Activated CD8-positive, alpha-beta memory T cell treated with anti-CD3 and anti-CD28 coated beads for 4 hours (primary cell): ENCODE results near the gene CPT1B.
A peak's percentile ranks its signal among the peaks of the same experiment; 100 is the strongest.
"Not testable (repeated sequence)": the region's sequence is repeated elsewhere in the genome, so short reads cannot be mapped to it uniquely, and the experiment has no call there.

ENCODE experiments used
- DNase-seq, 2 donors: peaks; one replicate each; pipeline ENCODE4 v3.0.0-alpha.2; 2020; ENCODE audit warnings: low read depth in 2 of 2

CPT1B gene

GRCh38 chr22:50545522-50546325, 32.5 kb downstream of the CPT1B start, which contains the start of gene KLHDC7B:
Gene KLHDC7B, plus strand, starts transcription at chr22:50545899. Its CDS starts 345 bp downstream, at chr22:50546244.
- no peak for DNase-seq

- no peak for DNase-seq
Observed at GRCh38 chr22:50544746-50545253, 33.4 kb downstream of the CPT1B start.

- peak; percentile 69 to 70 for DNase-seq
Observed at GRCh38 chr22:50544078-50544745, 34.0 kb downstream of the CPT1B start.

GRCh38 chr22:50542416-50542927, 35.8 kb downstream of the CPT1B start:
- DNase-seq: no peak

- not testable (repeated sequence) for DNase-seq
Observed at GRCh38 chr22:50541667-50542026, 36.6 kb downstream of the CPT1B start.

- DNase-seq: no peak
Observed at GRCh38 chr22:50540381-50540780, 37.8 kb downstream of the CPT1B start.

GRCh38 chr22:50537765-50538164, 40.5 kb downstream of the CPT1B start:
- DNase-seq: no peak

- no peak for DNase-seq
Observed at GRCh38 chr22:50536226-50536625, 42.0 kb downstream of the CPT1B start.

- DNase-seq: no peak
Observed at GRCh38 chr22:50535113-50535512, 43.1 kb downstream of the CPT1B start.

- not testable (repeated sequence) for DNase-seq
Observed at GRCh38 chr22:50533856-50534711, 44.1 kb downstream of the CPT1B start.

- no peak for DNase-seq
Observed at GRCh38 chr22:50532824-50533796, 45.1 kb downstream of the CPT1B start.

- no peak for DNase-seq
Observed at GRCh38 chr22:50531962-50532674, 46.1 kb downstream of the CPT1B start.

- DNase-seq: peak in 1 of 2 donors; percentile 61
Observed at GRCh38 chr22:50531546-50531961, 46.7 kb downstream of the CPT1B start.

GRCh38 chr22:50530877-50531545, 47.2 kb downstream of the CPT1B start:
- DNase-seq: peak; percentile 59 to 71

- no peak for DNase-seq
Observed at GRCh38 chr22:50530580-50530876, 47.7 kb downstream of the CPT1B start.

- peak in 1 of 2 donors; percentile 46 for DNase-seq
Observed at GRCh38 chr22:50529897-50530579, 48.2 kb downstream of the CPT1B start, which contains the start of gene TYMP. Gene TYMP, minus strand, starts transcription at chr22:50530012. Its CDS starts 303 bp downstream, at chr22:50529709.

GRCh38 chr22:50529416-50529896, 48.8 kb downstream of the CPT1B start:
- DNase-seq: no peak

- no peak for DNase-seq
Observed at GRCh38 chr22:50528682-50529415, 49.4 kb downstream of the CPT1B start.
